G401.6 (cell line): ENCODE results near the gene MAP2K5.

Experiments used
- FAIRE-seq: peaks from 2 replicates; lab custom pipeline; 2012; peaks lifted over from hg19 to GRCh38; lab: Jason Lieb, UNC

MAP2K5 gene

DNA sequence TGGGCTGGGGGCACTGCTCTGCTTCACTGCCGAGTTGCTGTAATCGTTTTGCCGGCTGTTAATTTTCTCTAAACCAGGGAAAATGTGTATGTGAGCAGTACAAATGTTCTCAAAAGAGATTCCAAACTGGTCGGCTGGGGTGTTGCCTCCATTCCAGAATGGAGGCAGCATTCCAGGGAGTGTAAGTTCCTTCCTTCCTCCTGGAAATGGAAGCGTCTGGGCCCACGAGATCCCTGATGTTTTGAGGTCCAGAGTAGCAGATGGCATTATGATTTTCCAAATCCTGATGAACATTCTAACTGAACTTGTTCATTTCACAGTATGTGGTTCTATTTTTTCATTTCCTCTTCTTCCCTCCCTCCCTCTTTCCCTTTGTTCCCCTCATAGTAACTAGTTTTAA is 218.4 kb downstream of the MAP2K5 start:
- no peak for FAIRE-seq

DNA sequence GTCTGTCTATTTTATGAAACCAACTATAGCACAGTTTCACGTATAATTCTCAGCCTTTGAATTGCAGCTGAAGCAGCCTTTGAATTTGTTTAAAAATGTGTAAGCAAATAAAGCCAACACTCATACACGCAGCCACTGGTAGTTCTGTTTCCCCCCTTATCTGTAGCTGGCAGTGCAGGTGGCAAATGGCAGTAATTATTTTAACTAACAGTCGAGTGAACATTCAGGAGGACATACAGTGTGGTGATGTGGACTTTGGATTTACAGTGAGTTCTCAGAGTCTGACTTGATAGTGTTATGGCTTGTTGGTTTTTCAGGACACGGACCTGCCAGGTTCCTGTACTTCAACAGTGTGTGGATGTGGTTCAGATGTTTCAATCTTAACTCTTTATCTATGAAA is 218.8 kb downstream of the MAP2K5 start:
- FAIRE-seq, result no peak

DNA sequence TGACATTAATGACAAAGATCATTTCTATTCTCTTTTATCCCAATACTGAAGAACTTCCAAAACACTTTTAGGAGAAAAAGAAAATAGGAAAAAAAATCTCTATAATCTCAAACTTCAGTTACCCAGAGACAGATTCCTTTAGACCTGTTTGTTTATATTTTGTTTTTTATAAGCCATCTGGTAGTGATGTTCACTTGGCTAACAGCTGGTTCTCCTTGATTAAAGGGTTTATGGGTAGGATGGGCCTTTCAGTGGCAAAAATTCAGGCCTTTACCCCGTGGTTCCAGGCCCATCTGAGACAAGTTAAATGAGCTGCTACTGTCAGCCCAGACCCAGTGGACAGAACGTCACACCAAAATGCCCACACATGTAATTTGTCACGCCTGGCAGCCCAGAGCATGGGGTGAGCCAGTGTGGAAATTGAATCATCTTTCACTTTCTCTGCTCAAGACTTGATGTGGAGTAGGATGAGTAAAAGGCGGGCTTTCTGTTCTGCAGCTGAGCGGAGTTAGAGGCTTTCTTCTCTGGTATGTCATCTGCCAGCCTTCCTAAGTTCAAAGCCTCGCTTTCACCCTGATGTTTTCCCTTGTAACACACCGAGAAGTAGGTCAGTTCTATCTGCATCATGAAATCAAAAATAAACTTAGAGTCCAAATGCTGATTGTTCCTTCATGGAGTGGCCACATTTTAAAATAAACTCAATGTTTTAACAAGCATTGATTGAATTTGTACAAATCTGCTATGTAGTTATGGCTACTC is 220.3 kb downstream of the MAP2K5 start:
- FAIRE-seq, result no peak

DNA sequence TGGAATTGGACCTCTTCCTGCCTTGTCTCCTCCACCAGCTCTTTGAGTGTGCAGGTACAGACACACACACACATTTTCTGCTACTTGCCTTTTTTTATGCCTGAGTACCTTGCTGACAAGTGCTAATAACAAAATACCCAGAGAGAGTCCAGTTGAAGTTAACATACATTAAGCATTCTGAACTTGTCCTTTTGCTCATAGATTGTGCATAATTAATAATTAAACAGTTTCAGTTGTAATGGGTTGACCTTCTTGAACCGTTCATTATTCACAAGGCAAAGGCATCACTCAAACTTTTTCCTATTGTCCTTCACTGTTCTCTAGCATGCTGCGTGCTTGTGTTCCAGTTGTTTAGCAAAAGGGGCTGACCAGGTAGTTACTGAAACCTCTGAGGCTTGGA is 223.2 kb downstream of the MAP2K5 start:
- FAIRE-seq, result no peak

DNA sequence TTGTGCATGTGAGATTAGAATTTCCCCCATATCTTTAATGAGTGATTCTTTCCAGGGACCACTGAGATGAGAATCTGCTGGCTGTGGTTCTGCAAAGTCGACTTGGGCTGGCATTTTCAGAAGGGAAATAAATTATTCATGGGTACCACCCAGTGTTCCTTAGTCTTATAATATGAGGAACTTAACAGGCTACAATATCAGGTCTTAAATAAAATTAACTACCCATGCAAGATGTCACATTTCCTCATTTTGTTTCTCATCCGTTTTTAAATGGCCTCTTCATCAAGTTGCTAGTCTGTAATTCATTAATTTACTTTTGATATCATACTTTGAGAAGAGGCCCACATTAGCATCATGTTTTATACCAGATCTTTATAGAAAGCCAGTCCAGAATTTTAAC is 224.5 kb downstream of the MAP2K5 start:
- FAIRE-seq, result no peak

DNA sequence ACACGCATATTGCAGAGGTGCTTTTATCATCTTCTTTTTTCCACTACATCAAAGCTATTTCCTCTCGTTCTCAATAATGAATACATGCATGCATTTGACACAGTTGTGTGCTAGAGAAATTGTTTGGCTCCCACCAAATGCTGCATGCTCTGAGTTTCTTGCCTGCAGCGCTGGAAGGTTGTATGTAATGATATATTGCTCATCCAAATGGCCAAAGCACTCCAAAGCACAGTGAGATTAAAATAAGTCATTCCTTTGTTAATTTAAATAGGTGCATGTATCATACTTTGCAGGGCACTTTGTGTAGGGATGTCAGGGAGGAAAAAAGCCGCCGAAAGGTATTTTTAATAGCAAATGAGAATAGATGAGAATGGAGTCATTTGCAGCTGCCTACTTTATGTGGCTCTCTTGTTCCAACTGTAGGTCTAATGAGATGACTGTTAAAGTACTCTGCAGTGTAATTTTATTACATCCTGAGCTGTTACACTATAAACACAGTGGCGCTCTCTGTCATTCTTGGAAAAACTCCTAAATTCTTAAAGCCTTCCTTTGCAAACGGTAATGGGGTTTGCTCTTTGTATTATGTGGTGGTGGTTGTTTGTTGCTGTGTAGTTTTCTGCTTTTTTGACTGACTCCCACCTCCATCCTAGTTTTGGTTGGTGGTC is 225.9 kb downstream of the MAP2K5 start:
- FAIRE-seq, result no peak

DNA sequence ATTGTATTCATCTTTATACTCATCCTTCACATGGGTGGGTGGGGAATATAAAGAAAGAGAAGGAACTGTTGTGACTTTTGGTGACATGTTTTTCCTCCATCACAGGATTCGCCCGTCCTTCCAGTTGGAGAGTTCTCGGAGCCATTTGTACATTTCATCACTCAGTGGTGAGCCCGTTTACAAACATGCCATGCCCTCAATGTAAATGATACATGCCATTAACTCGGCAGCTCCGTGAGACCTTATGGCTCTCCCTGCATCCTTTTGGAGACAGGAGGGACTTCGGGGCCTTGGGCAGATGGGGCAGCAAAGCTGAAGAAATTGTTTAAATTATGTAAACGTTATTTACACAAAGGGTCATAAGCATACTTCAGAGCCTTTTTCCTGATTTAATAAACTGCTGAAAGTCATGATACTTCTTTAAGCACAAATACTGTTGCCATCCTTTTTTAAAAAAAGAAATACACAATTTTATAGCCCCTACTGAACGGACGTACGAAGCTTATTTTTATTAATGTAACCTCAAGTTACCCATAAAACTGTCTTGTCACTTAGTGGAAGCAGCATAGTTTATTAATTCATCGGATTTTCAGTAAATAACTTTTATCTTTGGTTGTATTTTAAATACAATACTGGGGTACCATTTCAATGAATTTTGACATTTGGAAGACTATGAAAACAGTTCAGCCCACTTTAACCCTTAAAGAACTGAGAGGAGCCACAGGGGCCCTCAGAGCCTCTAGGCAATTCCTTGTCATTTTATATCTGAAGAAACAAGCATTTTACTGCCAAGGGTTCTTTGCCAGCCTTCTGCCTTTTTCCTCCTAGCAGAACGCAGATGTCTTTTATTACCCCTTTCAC is 227.2 kb downstream of the MAP2K5 start:
- FAIRE-seq, result no peak

DNA sequence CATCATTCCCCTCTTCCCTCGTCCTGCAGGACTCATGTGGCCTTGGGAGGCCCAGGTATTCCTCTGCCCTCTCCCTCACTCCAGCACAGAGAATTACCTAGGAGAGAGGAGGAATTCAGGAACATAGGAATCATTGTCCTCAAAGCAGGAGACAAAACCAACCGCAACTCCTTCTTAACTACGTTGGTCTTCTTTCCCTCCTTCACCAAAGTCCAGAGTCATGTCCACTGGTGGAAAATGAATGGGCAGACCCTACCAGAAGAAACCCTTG is 227.8 kb downstream of the MAP2K5 start:
- no peak for FAIRE-seq

DNA sequence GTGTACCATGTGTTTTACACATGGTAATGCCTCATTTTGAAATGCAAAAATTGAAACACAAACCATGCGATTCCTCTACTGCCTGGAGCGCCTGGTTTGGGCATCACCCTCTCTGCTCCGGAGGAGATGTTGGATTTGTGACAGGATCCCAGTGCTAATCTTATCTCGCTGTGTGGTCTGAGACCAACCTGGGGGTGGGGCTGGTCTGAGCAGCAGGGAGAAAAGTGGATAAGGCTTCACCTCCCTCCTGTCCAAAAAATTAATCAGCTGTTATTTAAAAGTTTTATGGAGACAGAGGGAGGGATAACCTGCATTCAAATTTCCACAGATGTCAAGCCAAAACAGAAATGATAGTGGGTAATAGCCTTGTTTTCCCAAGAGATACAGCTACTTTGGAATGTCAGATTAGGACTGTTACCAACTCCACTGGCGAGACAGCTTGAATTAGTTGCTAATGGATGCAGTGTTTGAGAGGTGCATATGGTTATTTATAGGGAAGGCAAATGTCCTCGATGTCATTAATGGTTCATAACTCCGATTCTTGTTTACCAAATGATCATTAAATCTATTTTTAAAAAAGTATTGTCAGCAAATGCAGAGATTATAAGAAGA is 228.8 kb downstream of the MAP2K5 start:
- FAIRE-seq, result no peak

DNA sequence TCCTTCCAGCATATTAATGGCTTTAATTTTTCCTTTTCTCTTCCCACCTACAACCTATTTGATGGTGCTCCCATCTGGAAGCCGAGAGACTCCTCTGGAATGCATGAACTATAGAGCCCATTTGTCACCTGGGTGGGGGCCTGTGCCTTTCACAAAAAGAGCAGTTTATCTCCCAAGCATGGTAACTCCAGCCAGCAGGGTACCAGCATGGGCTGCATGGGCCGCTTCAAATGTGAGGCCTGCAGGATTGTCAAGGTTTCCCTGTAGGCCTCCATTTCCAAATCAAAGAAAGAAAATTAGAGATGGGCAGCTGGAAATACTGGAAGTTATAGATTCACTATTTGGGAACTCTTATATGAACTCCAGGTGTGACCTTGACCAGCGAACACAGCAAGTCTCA is 232.1 kb downstream of the MAP2K5 start:
- no peak for FAIRE-seq

DNA sequence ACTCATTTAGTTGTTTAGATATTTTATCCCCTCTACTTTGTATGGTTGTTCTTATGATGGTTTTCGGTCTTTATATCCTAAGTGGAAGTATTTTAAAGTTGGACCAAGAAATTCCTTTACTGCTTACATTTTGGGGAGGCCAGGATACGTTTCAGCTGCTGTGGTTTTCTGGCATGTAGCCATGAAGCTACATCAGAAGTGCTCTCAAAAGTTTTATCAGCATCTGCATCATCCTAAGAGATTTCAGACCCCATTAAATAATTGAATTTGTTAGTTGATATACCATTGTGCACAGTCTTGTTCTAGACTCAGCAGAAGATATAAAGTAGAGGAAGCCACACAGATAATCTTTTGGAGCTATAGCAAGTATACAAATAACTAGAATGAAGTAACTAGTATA is 232.7 kb downstream of the MAP2K5 start:
- FAIRE-seq, result no peak

DNA sequence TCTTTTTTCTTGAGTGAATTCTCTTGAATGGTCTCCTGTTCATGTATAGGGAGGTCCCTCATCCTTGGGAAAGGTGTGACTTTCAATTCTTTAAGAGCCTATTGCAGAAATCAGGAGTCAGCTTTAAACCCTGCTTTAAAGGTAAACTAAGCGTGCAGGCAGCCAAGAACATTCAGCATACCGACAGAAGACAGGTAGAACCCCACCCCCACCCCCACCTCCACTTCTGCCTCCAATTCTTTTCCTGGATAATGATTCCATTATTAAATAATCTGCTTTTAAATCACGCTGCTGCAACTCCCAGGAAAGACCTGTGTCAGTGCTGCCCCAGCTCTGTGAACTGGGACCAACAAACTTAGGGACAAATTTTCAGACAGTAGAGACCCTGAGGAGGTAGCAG is 233.5 kb downstream of the MAP2K5 start:
- FAIRE-seq, result no peak

DNA sequence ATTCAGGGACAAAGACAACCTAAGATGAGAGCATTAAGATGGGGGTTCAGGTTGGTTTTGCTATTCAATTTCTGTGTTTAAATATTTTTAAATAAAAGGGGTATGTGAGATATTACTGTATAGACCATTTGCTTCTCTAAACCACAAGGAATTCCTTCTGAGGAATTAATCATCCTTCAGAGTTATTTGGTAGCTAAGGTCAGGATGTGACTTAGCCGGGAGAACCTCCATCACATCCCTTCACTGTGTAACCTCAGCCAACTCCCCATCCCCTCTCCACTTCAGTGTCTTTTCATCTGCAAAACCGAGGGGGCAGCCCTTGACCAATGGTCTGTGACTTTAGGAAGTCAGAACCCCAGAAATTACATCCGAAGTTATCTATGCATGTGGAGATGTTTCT is 234.1 kb downstream of the MAP2K5 start:
- no peak for FAIRE-seq

DNA sequence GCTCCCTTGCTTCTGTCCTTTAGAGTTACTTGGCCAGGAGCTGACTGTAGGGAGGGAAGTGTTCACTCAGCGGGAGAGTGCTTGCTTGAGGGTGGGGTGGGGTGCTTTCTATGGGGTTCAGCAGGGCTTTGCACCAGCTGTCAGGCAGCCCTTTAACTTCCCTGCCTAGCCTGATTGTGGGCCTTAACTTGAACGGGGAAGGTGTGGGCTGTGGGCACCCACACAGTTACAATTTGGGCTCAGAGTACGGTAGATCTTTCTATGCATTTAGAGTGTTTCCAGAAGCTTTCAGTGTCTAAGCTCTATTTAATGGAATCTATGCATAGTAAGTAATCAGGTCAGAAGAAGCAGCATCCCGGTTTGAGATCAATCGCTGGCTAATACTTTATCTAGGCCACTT is 234.6 kb downstream of the MAP2K5 start:
- FAIRE-seq, result no peak

DNA sequence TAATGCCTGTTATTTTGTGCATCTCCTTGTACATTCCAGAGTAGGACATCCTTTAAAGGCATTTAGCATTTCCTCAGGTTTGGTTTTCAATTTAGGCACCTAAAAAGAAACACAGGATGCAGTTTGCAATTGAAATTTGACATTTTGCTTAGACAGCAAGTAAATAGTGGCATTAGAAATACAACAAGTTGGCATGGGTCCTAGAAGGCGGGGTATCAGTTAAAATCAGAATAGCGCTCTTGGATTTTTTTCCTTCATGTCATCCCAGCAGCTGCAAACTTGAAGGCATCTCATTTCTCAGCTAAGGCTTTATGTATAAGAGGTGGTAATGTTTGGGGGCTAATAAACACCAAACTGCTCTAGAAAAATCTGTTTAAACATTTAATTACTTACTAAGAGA is 235.3 kb downstream of the MAP2K5 start:
- no peak for FAIRE-seq

DNA sequence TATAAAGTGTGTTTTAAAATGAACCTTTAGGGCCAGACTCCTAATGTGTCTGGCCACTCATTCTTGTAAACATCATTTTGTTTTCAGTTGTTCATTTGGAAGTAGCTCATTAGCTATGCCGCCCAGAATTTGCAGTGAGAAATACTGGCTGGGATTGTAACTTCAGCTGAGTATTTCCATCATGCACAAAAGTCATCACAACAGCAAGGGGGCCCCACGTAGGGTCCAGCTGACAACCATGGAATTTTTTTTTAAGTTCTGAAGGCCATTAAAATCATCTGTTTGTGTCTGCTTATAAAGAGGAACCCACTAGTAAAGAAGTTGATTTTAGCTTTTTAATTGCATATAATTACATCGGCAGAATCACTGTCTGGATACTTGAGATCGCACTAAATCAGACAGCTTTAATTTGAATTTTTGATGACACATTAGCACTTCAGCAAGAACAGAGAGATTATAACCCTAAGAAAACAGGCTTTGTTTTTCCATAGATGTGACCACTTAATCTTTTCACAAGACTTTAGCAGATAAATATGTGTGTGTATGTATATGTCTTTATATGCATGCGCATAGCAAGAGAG is 236.6 kb downstream of the MAP2K5 start:
- FAIRE-seq, result no peak

DNA sequence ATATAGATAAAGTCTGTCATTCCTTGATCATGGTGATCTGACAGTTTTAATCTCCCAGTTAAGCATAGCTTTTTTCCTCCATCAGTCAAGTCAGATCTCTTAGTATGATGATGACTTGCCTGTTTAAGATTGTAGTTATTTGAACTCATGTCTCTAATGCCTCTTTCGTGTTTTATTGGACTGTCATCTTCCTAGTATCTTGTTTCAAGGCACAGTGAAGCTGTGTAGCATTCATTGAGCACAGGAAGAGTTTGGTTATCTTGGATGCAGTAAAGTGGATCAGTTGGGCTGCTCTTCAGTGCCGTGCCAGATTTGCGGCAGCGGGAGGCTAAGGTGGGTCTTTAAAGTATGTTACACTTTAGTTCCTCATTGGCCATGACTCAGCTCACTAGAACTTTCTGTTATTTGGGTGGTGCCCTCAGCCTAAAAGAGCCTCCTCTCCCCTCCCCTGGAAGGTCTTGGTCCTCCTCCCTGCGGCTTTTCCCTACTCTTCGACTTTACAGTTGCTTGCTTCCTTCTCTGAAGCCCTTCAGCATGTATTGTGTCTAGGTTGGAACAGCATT is 237.1 kb downstream of the MAP2K5 start:
- FAIRE-seq, result no peak

DNA sequence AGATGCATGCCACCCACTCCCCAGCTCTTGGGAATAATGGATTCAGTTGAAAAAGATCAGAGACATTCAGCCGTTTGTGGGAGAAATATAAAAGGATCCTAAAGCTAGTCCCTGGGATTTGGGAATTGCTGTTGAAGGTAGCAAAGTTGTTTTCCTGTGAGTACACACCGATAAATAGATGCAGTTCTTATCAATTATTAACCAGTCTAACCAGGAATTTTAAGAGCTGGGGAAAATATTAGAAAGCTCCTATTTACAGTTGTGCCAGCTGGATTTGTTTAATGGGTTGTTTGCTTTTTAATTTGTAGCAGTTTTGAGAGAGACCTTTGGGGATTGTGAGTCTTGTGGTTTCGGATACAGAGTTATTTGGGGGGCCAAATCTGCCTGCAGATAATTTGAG is 238.6 kb downstream of the MAP2K5 start:
- FAIRE-seq, result no peak

DNA sequence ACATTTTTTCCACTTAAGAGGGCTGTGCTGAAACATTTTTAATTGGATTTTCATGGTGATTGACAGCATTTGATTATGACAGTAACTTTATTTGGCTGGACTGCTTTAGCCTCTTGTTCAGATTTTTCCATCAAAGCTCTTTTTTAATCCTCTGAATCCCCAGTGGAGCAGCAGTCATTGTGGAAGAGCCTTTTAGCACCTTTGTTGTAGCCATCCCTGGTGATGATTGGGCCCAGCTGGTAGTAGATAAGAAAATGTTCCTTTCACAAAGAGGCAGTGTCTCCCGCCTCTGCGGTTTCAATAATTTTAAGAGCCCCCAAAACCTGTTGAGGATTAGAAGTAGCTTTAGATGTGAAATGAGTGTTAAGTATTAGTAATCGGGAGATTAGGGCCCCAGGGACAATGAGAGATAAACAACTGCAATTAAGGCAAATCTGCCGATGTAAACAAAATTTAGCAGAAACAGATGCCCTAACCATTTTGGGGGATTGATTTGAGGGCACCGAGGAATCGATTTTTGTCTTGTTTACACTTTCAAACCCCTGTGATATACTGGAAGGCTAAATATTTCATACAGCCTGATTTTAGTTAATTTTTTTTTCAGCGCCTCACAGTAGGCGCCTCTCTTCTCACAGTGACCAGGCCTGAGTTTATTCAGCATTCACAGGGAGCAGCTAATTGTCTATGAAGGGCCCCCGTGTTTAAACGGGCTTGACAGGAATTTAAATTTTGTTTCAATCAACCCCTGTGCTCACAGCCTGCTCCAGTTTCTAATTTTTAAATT is 239.6 kb downstream of the MAP2K5 start:
- FAIRE-seq, result no peak

DNA sequence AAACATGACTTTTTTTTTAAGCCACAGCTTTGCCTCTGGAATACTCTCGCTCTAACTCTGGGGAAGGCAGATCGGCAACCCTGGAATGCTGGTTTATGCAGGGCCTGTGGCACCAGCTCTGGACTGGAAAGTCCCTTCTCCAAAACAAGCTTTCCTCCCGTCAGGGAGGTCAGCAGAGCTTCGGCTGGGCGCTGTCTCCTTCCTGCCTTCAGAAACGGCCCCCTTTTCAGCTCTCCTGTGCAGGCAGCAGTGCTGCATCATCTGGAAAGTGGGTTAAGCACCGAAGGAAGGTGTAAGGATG is 240.1 kb downstream of the MAP2K5 start:
- FAIRE-seq, result no peak

DNA sequence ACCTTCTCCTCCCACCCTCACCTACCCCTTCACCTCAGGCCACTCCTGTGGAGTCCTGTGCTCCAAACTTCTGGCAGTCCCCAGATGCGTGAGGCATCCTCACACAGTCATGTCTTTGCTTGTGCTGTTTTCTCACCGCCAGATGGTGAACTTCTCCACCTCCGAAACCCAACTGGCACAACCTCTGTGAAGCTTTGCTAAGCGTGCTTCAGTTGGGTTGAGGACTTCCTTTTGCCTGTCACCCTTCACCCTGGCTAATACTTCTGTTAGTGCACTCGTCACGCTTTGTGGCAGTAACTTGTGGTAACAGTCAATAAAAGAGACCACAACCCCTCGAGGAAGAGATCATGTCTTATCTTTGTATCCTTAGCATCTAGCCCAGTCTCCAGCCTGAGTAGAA is 240.8 kb downstream of the MAP2K5 start:
- no peak for FAIRE-seq
